GM23338 (cell line): ENCODE results near the gene VPS8. TPM values are rescaled to one million over a fixed set of nuclear protein-coding genes. Genes with fewer than 3 reads are reported as not detected.

Experiments used
- ATAC-seq: fragments of 200-7000 bp; cut with Tn5 transposase; 3 replicates; pipeline ENCODE4 v1.9.1; 2020
- DNase-seq: peaks from one replicate; pipeline ENCODE4 v3.0.0-alpha.2; 2015; ENCODE audit warnings: low spot score
- H2AFZ ChIP-seq: fragments of 200-600 bp; sonication (generic); 2 replicates; pipeline ENCODE4 v1.8.0; 2016; ENCODE audit warnings: antibody characterized with exemption, mild to moderate bottlenecking, moderate library complexity
- H3F3A ChIP-seq: fragments of 200-600 bp; sonication (generic); replicated peaks from 2 replicates; pipeline ENCODE4 v1.8.0; 2017; ENCODE audit warnings: antibody characterized with exemption, mixed run types, low read depth
- H3K27ac ChIP-seq: fragments of 200-600 bp; sonication (generic); 2 replicates; pipeline ENCODE4 v1.6.1; 2016; ENCODE audit warnings: low read depth
- H3K27me3 ChIP-seq: fragments of 200-600 bp; sonication (generic); 2 replicates; pipeline ENCODE4 v1.8.0; 2016; ENCODE audit warnings: mild to moderate bottlenecking, mixed run types, moderate library complexity; ENCODE audit not compliant: insufficient read depth
- H3K36me3 ChIP-seq: fragments of 200-600 bp; sonication (generic); 2 replicates; pipeline ENCODE4 v1.8.0; 2016; ENCODE audit warnings: mild to moderate bottlenecking; ENCODE audit not compliant: insufficient read depth
- H3K4me1 ChIP-seq: fragments of 200-600 bp; sonication (generic); 2 replicates; pipeline ENCODE4 v1.8.0; 2016; ENCODE audit warnings: mild to moderate bottlenecking, moderate library complexity; ENCODE audit not compliant: insufficient read depth
- H3K4me2 ChIP-seq: fragments of 200-600 bp; sonication (generic); 2 replicates; pipeline ENCODE4 v1.7.1; 2017; ENCODE audit warnings: mixed run types
- H3K4me3 ChIP-seq: fragments of 200-600 bp; sonication (generic); 2 replicates; pipeline ENCODE4 v1.6.1; 2016; ENCODE audit warnings: mixed run types
- H3K79me2 ChIP-seq: fragments of 200-600 bp; sonication (generic); replicated peaks from 2 replicates; pipeline ENCODE4 v1.8.0; 2017; ENCODE audit warnings: mild to moderate bottlenecking; ENCODE audit not compliant: insufficient read depth
- H3K9me2 ChIP-seq: fragments of 200-600 bp; sonication (generic); 2 replicates; pipeline ENCODE4 v1.8.0; 2017; ENCODE audit not compliant: insufficient read depth
- H4K20me1 ChIP-seq: fragments of 200-600 bp; sonication (generic); replicated peaks from 2 replicates; pipeline ENCODE4 v1.8.0; 2017; ENCODE audit warnings: mild to moderate bottlenecking; ENCODE audit not compliant: insufficient read depth
- H3K27ac Mint-ChIP-seq: 2 replicates; pipeline ENCODE4 v1.8.0; 2020; ENCODE audit warnings: inconsistent platforms, mild to moderate bottlenecking, moderate library complexity, mixed read lengths
- H3K27me3 Mint-ChIP-seq: 3 replicates; pipeline ENCODE4 v1.8.0; 2022; ENCODE audit warnings: low read depth, mild to moderate bottlenecking, moderate library complexity, mixed read lengths, inconsistent platforms; ENCODE audit not compliant: insufficient read depth, poor library complexity
- H3K36me3 Mint-ChIP-seq: 3 replicates; pipeline ENCODE4 v1.8.0; 2021; ENCODE audit warnings: low read depth, mild to moderate bottlenecking, inconsistent platforms, moderate library complexity, mixed read lengths
- H3K4me1 Mint-ChIP-seq: 3 replicates; pipeline ENCODE4 v1.8.0; 2020; ENCODE audit warnings: mild to moderate bottlenecking, inconsistent platforms, mixed read lengths
- H3K4me3 Mint-ChIP-seq: 3 replicates; pipeline ENCODE4 v1.8.0; 2021; ENCODE audit warnings: moderate library complexity, mild to moderate bottlenecking, inconsistent platforms, mixed read lengths
- H3K9me3 Mint-ChIP-seq: 3 replicates; pipeline ENCODE4 v1.8.0; 2020; ENCODE audit warnings: moderate library complexity, mild to moderate bottlenecking, inconsistent platforms, mixed read lengths
- CREB1 ChIP-seq: fragments of 250-450 bp; sonication (Bioruptor Pico); IDR thresholded peaks from 2 replicates; pipeline ENCODE4 v1.5.0; 2020; ENCODE audit warnings: low read depth, mild to moderate bottlenecking, moderate library complexity
- ETS1 ChIP-seq: IDR thresholded peaks from 2 replicates; pipeline ENCODE4 v1.6.1; 2016; ENCODE audit warnings: antibody characterized with exemption
- EZH2 ChIP-seq: fragments of 200-600 bp; sonication (generic); IDR thresholded peaks from one replicate; pipeline ENCODE4 v1.8.0; 2017; ENCODE audit warnings: antibody characterized with exemption, mild to moderate bottlenecking, low read depth; ENCODE audit not compliant: unreplicated experiment
- EZH2phosphoT487 ChIP-seq: fragments of 200-600 bp; sonication (generic); IDR thresholded peaks from one replicate; pipeline ENCODE4 v1.8.1; 2018; ENCODE audit warnings: antibody characterized with exemption; ENCODE audit not compliant: unreplicated experiment
- REST ChIP-seq: IDR thresholded peaks from one replicate; pipeline ENCODE4 v1.6.1; 2018; ENCODE audit warnings: antibody characterized with exemption; ENCODE audit not compliant: unreplicated experiment
- STAT1 ChIP-seq: IDR thresholded peaks from one replicate; pipeline ENCODE4 v1.6.1; 2016; ENCODE audit warnings: antibody characterized with exemption; ENCODE audit not compliant: unreplicated experiment
- ZNF331 ChIP-seq: fragments of 250-450 bp; sonication (Bioruptor Pico); IDR thresholded peaks from 2 replicates; pipeline ENCODE4 v1.5.0; 2020; ENCODE audit warnings: low read depth, mild to moderate bottlenecking, moderate library complexity
- ZNF462 ChIP-seq: fragments of 250-450 bp; sonication (Bioruptor Pico); IDR thresholded peaks from 2 replicates; pipeline ENCODE4 v1.5.0; 2020; ENCODE audit warnings: mild to moderate bottlenecking, moderate library complexity
- polyA plus RNA-seq: library from polyadenylated mRNA; unstranded; fragments of >200 nt; fragmentation: Nextera tagmentation; extraction: Ambion mirVana; gene quantifications from 2 replicates; pipeline ENCODE4 v1.2.1, GENCODE V29; 2016
- total RNA-seq: library from RNA; depleted of rRNA; stranded (reverse); fragments of >200 nt; shearing (Covaris generic); gene quantifications from 2 replicates; pipeline ENCODE4 v1.2.3, GENCODE V29; 2014

Gene VPS8
- total and polyA plus RNA-seq, 2 experiments from 2014 or later = 17.3 to 45.5 TPM

GRCh38 chr3:184868477-184868876, 56.5 kb downstream of the VPS8 start:
- Histone ChIP-seq H3K27me3 (no peaks in the 10 kb centered on the region), H3K79me2 (no peaks in the 10 kb centered on the region), H3K9me2 (no peaks in the 10 kb centered on the region), H3K36me3 (peaks cover 6% of the 10 kb centered on the region; the same call in 1 of the 2 replicates), H3K4me3 (no peak overlapping the region), H2AFZ (no peak overlapping the region), H3F3A (no peaks in the 10 kb centered on the region), H3K4me2 (no peak overlapping the region), H3K27ac (no peak overlapping the region), H4K20me1 (no peaks in the 10 kb centered on the region), H3K4me1 (no peaks in the 10 kb centered on the region)
- DNase-seq (no peak), ATAC-seq (no peak)
- TF ChIP-seq EZH2phosphoT487 = no peak
- Mint-ChIP-seq H3K27ac (no peak overlapping the region), H3K4me3 (no peak overlapping the region), H3K36me3 (peaks cover 8% of the 10 kb centered on the region), H3K27me3 (no peaks in the 10 kb centered on the region), H3K9me3 (no peaks in the 10 kb centered on the region), H3K4me1 (no peaks in the 10 kb centered on the region)

GRCh38 chr3:184872200-184872599, 60.2 kb downstream of the VPS8 start:
- H3K27me3 ChIP-seq = no peaks in the 10 kb centered on the region
- no peak overlapping the region for H3K4me2 ChIP-seq
- H3K79me2 ChIP-seq = no peaks in the 10 kb centered on the region
- H3K4me3 ChIP-seq = no peak overlapping the region
- TF ChIP-seq EZH2phosphoT487 (no peak), ZNF331 (no peak), EZH2 (no peak), CREB1 (CRISPR knock-in tag) (no peak), ZNF462 (CRISPR knock-in tag) (no peak), ETS1 (no peak), STAT1 (no peak), REST (no peak)
- no peak overlapping the region for H3K27ac ChIP-seq
- no peaks in the 10 kb centered on the region for H3K9me2 ChIP-seq
- Mint-ChIP-seq H3K27me3 (no peaks in the 10 kb centered on the region), H3K4me3 (no peak overlapping the region), H3K36me3 (peaks cover 8% of the 10 kb centered on the region; the same call in 1 of the 3 replicates), H3K9me3 (no peaks in the 10 kb centered on the region), H3K4me1 (peaks cover 3% of the 10 kb centered on the region; the same call in 1 of the 3 replicates), H3K27ac (no peak overlapping the region)
- no peaks in the 10 kb centered on the region for H4K20me1 ChIP-seq
- no peaks in the 10 kb centered on the region for H3F3A ChIP-seq
- no peak for ATAC-seq
- no peak for DNase-seq
- H2AFZ ChIP-seq = no peak overlapping the region
- no peaks in the 10 kb centered on the region for H3K4me1 ChIP-seq
- H3K36me3 ChIP-seq = peaks cover 6% of the 10 kb centered on the region; the same call in 1 of the 2 replicates
